ENCODE measurements around the gene DAAM2. TPM values are rescaled to one million over a fixed set of nuclear protein-coding genes. Genes with fewer than 3 reads are reported as not detected.

The DAAM2 gene
- polyA plus RNA-seq, 2 of the 4 experiments (the other 2 are of a cell fraction) = not detected

GRCh38 chr6:39778581-39779255 is 13.5 kb upstream of the DAAM2 start:
- Histone ChIP-seq H3K4me1 (no peaks in the 10 kb centered on the region), H3K9me3 (no peaks in the 10 kb centered on the region), H3K4me3 (no peak overlapping the region), H3K27ac (no peak overlapping the region), H3K4me2 (no peak overlapping the region)
- ChIA-PET POLR2A (no interaction called here), CTCF (no interaction called here)
- DNase-seq (ENCODE audit: low read depth in 1 of 2, low spot score in 1 of 2) (no peak), ATAC-seq (no peak), FAIRE-seq (no peak)
- WGBS (ENCODE audit: missing lambda C conversion rate) = 5% methylated on average over 2 of the region's 2 CpGs
- TF ChIP-seq RFX5 (IDR thresholded peaks at IDR 0.05) (no peak), ESRRA (IDR thresholded peaks at IDR 0.05; ENCODE audit: borderline replicate concordance, low read length) (no peak), KDM1A (IDR thresholded peaks at IDR 0.05; ENCODE audit: low read depth) (no peak), CBX2 (IDR thresholded peaks at IDR 0.05; ENCODE audit: borderline replicate concordance, low read depth) (no peak), HDAC2 (IDR thresholded peaks at IDR 0.05) (no peak), HOXB5 (CRISPR knock-in tag; IDR thresholded peaks at IDR 0.05) (no peak), HOXA7 (CRISPR knock-in tag; IDR thresholded peaks at IDR 0.05) (no peak)
- TF ChIP-seq, protein P1, sequence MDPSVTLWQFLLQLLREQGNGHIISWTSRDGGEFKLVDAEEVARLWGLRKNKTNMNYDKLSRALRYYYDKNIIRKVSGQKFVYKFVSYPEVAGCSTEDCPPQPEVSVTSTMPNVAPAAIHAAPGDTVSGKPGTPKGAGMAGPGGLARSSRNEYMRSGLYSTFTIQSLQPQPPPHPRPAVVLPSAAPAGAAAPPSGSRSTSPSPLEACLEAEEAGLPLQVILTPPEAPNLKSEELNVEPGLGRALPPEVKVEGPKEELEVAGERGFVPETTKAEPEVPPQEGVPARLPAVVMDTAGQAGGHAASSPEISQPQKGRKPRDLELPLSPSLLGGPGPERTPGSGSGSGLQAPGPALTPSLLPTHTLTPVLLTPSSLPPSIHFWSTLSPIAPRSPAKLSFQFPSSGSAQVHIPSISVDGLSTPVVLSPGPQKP (IDR thresholded peaks at IDR 0.05; ENCODE audit: low read depth, low read length) = no peak

DNA sequence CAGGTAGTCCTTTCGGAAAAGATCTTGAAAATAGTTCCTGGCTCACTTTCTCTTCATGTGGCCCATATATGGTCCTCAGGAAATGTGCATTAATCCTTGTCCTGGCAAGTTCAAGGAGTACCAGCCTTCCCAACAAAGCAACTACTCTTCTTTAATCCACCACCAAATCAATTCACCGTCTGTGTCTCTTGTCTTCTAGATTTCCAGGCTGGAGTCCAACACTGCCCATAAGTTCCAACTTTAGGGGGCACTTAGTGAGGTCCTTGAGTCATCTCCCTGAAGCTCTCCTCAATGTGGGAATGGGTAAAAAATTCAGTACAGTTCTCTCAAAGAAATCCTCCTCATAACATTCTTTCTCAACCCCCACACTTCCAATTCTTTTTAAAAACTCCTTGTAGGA is 6.9 kb upstream of the DAAM2 start:
- no peak for TF ChIP-seq EP300 (IDR thresholded peaks at IDR 0.05)
- TF ChIP-seq BHLHE40 (IDR thresholded peaks at IDR 0.05; ENCODE audit: low read depth, low read length) = no peak
- TF ChIP-seq KDM5A (IDR thresholded peaks at IDR 0.05) = no peak
- TF ChIP-seq RAD21 (conservative IDR thresholded peaks at IDR 0.05 in 1 of 2, IDR thresholded peaks at IDR 0.05 in 1 of 2) = no peak
- no peak for TF ChIP-seq GATA3 (IDR thresholded peaks at IDR 0.05; ENCODE audit: borderline replicate concordance)
- TF ChIP-seq PBX3 (IDR thresholded peaks at IDR 0.05) = no peak
- TF ChIP-seq JUN (IDR thresholded peaks at IDR 0.05) = no peak
- TF ChIP-seq RCOR1 (IDR thresholded peaks at IDR 0.05; ENCODE audit: low read depth, low read length) = no peak
- Histone ChIP-seq H3K9me3 (no peaks in the 10 kb centered on the region), H3K4me1 (no peaks in the 10 kb centered on the region), H3K4me3 (no peak overlapping the region), H3K27ac (no peak overlapping the region), H3K4me2 (no peak overlapping the region)
- FAIRE-seq (no peak), ATAC-seq (no peak), DNase-seq (ENCODE audit: low read depth in 1 of 2, low spot score in 1 of 2) (no peak)
- POLR2A ChIA-PET = no interaction called here
- CTCF ChIA-PET = no interaction called here
- 2% methylated on average over 2 of the region's 2 CpGs for WGBS (ENCODE audit: missing lambda C conversion rate)

DNA sequence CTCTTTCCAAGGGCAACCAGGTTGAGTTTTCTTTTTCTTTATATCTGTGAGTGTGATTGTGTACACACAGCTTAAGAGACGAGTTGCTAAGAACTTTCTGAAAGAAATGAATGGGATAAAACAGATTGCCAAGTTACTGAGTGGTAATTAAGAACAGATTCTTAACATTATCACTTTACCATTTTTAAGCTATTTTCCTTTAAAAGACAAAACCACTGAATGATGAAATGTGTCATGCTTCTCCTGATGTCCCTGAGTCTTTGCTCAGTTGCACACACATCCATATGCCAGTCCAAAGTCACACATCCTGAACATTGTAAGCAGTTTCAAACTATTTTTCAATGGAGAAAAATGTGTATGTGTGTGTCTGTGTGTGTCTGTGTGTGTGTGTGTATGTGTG is 5.5 kb upstream of the DAAM2 start:
- Histone ChIP-seq H3K4me2 (no peak overlapping the region), H3K4me1 (no peaks in the 10 kb centered on the region), H3K4me3 (no peak overlapping the region), H3K27ac (no peak overlapping the region), H3K9me3 (no peaks in the 10 kb centered on the region)
- ChIA-PET POLR2A (no interaction called here), CTCF (interaction anchor here (1.0 kb wide), 1 partner anchor 408 kb away, joined by 3 read pairs; no protein-coding TSS in a partner anchor)
- ATAC-seq (no peak), DNase-seq (ENCODE audit: low read depth in 1 of 2, low spot score in 1 of 2) (no peak), FAIRE-seq (no peak)
- TF ChIP-seq RFX5 (IDR thresholded peaks at IDR 0.05) = no peak
- TF ChIP-seq ESRRA (IDR thresholded peaks at IDR 0.05; ENCODE audit: borderline replicate concordance, low read length) = no peak
- TF ChIP-seq TP53 (CRISPR knock-in tag; IDR thresholded peaks at IDR 0.05) = no peak
- no peak for TF ChIP-seq FOSB (CRISPR knock-in tag; IDR thresholded peaks at IDR 0.05)
- TF ChIP-seq MYC (IDR thresholded peaks at IDR 0.05; ENCODE audit: borderline replicate concordance, low read length) = no peak
- no peak for TF ChIP-seq ZNF302 (CRISPR knock-in tag; IDR thresholded peaks at IDR 0.05)
- TF ChIP-seq RAD21 (conservative IDR thresholded peaks at IDR 0.05 in 1 of 2, IDR thresholded peaks at IDR 0.05 in 1 of 2) = no peak
- TF ChIP-seq, protein P2, sequence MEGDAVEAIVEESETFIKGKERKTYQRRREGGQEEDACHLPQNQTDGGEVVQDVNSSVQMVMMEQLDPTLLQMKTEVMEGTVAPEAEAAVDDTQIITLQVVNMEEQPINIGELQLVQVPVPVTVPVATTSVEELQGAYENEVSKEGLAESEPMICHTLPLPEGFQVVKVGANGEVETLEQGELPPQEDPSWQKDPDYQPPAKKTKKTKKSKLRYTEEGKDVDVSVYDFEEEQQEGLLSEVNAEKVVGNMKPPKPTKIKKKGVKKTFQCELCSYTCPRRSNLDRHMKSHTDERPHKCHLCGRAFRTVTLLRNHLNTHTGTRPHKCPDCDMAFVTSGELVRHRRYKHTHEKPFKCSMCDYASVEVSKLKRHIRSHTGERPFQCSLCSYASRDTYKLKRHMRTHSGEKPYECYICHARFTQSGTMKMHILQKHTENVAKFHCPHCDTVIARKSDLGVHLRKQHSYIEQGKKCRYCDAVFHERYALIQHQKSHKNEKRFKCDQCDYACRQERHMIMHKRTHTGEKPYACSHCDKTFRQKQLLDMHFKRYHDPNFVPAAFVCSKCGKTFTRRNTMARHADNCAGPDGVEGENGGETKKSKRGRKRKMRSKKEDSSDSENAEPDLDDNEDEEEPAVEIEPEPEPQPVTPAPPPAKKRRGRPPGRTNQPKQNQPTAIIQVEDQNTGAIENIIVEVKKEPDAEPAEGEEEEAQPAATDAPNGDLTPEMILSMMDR (IDR thresholded peaks at IDR 0.05) = no peak
- TF ChIP-seq PBX3 (IDR thresholded peaks at IDR 0.05) = no peak
- no peak for TF ChIP-seq NFE2L2 (conservative IDR thresholded peaks at IDR 0.05; ENCODE audit: low read length)
- TF ChIP-seq HOXB5 (CRISPR knock-in tag; IDR thresholded peaks at IDR 0.05) = no peak
- TF ChIP-seq CEBPB (IDR thresholded peaks at IDR 0.05) = no peak
- no peak for TF ChIP-seq TFCP2L1 (CRISPR knock-in tag; IDR thresholded peaks at IDR 0.05)
- no peak for TF ChIP-seq JUNB (IDR thresholded peaks at IDR 0.05)
- no peak for TF ChIP-seq USF2 (IDR thresholded peaks at IDR 0.05)
- no peak for TF ChIP-seq ZC3H11A (IDR thresholded peaks at IDR 0.05)
- TF ChIP-seq POLR2A (IDR thresholded peaks at IDR 0.05; ENCODE audit: low read length) = no peak
- WGBS (ENCODE audit: missing lambda C conversion rate) = 0% methylated on average over 1 of the region's 1 CpG
